Measurements from ENCODE around the gene ITGB1. TPM values are rescaled to one million over a fixed set of nuclear protein-coding genes. Genes with fewer than 3 reads are reported as not detected.

The ITGB1 gene
- polyA plus RNA-seq, 1 of the 3 experiments (the other 2 are of a cell fraction): 666 TPM

DNA sequence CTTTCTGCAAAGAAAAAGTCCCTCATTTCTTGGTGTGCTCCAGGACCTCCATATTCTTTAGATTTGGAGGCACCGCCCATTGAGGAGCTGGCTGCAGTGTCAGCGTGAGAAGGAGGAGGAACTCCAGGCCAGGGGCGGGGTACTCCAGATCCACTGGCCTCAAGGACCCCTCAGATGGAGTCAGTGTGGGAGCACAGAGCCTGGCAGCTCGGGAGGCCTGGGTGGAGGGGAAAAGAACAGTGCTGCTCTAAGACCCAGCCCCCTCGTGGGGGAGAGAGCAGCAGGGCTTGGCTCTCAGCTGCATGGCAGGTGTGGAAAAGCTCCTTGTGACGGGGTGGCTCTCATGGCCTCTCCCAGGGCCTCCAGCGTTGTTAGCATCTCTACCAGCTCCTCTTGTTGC is 70.5 kb downstream of the ITGB1 start (continued):
- no peak for TF ChIP-seq CTCF (IDR thresholded peaks at IDR 0.05)
- TF ChIP-seq MEF2A (IDR thresholded peaks at IDR 0.05; ENCODE audit: borderline replicate concordance, low read depth): no peak

- 97% methylated on average over 6 of the region's 6 CpGs for WGBS (ENCODE audit: low lambda C conversion rate)
- H3K9me3 ChIP-seq: no peaks in the 10 kb centered on the region
- no peaks in the 10 kb centered on the region for H3K27me3 ChIP-seq (ENCODE audit: insufficient read depth)
- POLR2A ChIA-PET: no interaction called here
- H3K9me2 ChIP-seq: no peaks in the 10 kb centered on the region
- no peaks in the 10 kb centered on the region for H3F3A ChIP-seq (replicated peaks; ENCODE audit: insufficient read depth)
- no peak overlapping the region for H2AFZ ChIP-seq (ENCODE audit: low read depth)
- no peaks in the 10 kb centered on the region for H4K20me1 ChIP-seq (ENCODE audit: insufficient read depth)
- H3K9ac ChIP-seq: no peak overlapping the region
- H3K36me3 ChIP-seq (replicated peaks in 1 of 2; ENCODE audit: control insufficient read depth in 1 of 2, insufficient read depth in 2 of 2, low read length in 1 of 2): no peaks in the 10 kb centered on the region
- DNase-seq: no peak
- no peak overlapping the region for H3K4me3 ChIP-seq (ENCODE audit: low read depth in 2 of 2, low read length in 1 of 2)
- no peak for TF ChIP-seq REST (IDR thresholded peaks at IDR 0.05; ENCODE audit: low read depth, low read length)
- no peak for TF ChIP-seq MAX (IDR thresholded peaks at IDR 0.05; ENCODE audit: low read depth)
- no peak for TF ChIP-seq RXRA (IDR thresholded peaks at IDR 0.05; ENCODE audit: borderline replicate concordance, low read depth)
- TF ChIP-seq ELF1 (IDR thresholded peaks at IDR 0.05): no peak
- TF ChIP-seq SMC3 (IDR thresholded peaks at IDR 0.05; ENCODE audit: low read depth, low read length): no peak
- no peak for TF ChIP-seq RFX5 (IDR thresholded peaks at IDR 0.05; ENCODE audit: low read length)
- TF ChIP-seq POLR2AphosphoS5 (IDR thresholded peaks at IDR 0.05; ENCODE audit: low read depth, low read length): no peak
- TF ChIP-seq CTCF (IDR thresholded peaks at IDR 0.05): no peak
- TF ChIP-seq, protein P1, sequence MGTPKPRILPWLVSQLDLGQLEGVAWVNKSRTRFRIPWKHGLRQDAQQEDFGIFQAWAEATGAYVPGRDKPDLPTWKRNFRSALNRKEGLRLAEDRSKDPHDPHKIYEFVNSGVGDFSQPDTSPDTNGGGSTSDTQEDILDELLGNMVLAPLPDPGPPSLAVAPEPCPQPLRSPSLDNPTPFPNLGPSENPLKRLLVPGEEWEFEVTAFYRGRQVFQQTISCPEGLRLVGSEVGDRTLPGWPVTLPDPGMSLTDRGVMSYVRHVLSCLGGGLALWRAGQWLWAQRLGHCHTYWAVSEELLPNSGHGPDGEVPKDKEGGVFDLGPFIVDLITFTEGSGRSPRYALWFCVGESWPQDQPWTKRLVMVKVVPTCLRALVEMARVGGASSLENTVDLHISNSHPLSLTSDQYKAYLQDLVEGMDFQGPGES (IDR thresholded peaks at IDR 0.05; ENCODE audit: low read depth, low read length): no peak
- no peak for TF ChIP-seq SIN3A (IDR thresholded peaks at IDR 0.05; ENCODE audit: borderline replicate concordance, low read depth, low read length)
- no peak for TF ChIP-seq NRF1 (IDR thresholded peaks at IDR 0.05; ENCODE audit: low read depth, low read length)
- TF ChIP-seq MEF2A (IDR thresholded peaks at IDR 0.05; ENCODE audit: borderline replicate concordance, low read depth): no peak
- TF ChIP-seq TAF1 (IDR thresholded peaks at IDR 0.05; ENCODE audit: borderline replicate concordance, low read depth, low read length): no peak
- TF ChIP-seq, protein P2, sequence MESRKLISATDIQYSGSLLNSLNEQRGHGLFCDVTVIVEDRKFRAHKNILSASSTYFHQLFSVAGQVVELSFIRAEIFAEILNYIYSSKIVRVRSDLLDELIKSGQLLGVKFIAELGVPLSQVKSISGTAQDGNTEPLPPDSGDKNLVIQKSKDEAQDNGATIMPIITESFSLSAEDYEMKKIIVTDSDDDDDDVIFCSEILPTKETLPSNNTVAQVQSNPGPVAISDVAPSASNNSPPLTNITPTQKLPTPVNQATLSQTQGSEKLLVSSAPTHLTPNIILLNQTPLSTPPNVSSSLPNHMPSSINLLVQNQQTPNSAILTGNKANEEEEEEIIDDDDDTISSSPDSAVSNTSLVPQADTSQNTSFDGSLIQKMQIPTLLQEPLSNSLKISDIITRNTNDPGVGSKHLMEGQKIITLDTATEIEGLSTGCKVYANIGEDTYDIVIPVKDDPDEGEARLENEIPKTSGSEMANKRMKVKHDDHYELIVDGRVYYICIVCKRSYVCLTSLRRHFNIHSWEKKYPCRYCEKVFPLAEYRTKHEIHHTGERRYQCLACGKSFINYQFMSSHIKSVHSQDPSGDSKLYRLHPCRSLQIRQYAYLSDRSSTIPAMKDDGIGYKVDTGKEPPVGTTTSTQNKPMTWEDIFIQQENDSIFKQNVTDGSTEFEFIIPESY (IDR thresholded peaks at IDR 0.05; ENCODE audit: borderline replicate concordance, low read depth): no peak
- no peak for TF ChIP-seq MXI1 (IDR thresholded peaks at IDR 0.05; ENCODE audit: low read depth, low read length)
- TF ChIP-seq TCF12 (IDR thresholded peaks at IDR 0.05): no peak
- H3K79me2 ChIP-seq (ENCODE audit: insufficient read depth): no peaks in the 10 kb centered on the region
- no peak overlapping the region for H3K4me2 ChIP-seq
- CTCF ChIA-PET: interaction anchor here (1.0 kb wide), 1 partner anchor 127 kb away, joined by 3 read pairs; no protein-coding TSS in a partner anchor
- H3K27ac ChIP-seq (ENCODE audit: low read depth in 2 of 2, low read length in 1 of 2): no peak overlapping the region
- H3K4me1 ChIP-seq (ENCODE audit: control insufficient read depth in 1 of 2, insufficient read depth in 2 of 2, low read depth in 1 of 2, low read length in 1 of 2): no peaks in the 10 kb centered on the region
Measured at GRCh38 chr10:32882076-32882475, 76.0 kb downstream of the ITGB1 start.
